Panc1 (cell line): Measurements from ENCODE around the gene TPD52L1. TPM values are rescaled to one million over a fixed set of nuclear protein-coding genes. Genes with fewer than 3 reads are reported as not detected.

ENCODE experiments used
- ATAC-seq: fragments of 200-7000 bp; cut with Tn5 transposase; 2 replicates; pipeline ENCODE4 v1.9.1; 2020; ENCODE audit warnings: mild to moderate bottlenecking, moderate library complexity
- BruUV-seq: library from RNA; stranded (reverse); fragments of 400-500 nt; replicated peaks from 2 replicates; lab custom pipeline; 2021; lab: Mats Ljungman, UMichigan
- CTCF ChIA-PET: fragments of 300-600 bp; sonication (Branson Sonifier 250); formaldehyde crosslinking; loops from one replicate; lab custom pipeline; 2022; ENCODE audit warnings: antibody characterized with exemption; lab: Charles Lee
- POLR2A ChIA-PET: fragments of 300-600 bp; sonication (Branson Sonifier 250); formaldehyde crosslinking; loops from one replicate; lab custom pipeline; 2022; ENCODE audit warnings: antibody characterized with exemption; lab: Charles Lee
- DNase-seq: peaks from one replicate; pipeline ENCODE4 v3.0.0-alpha.2; 2010; ENCODE audit warnings: low read depth, low spot score
- H3K27ac ChIP-seq: 2 replicates; pipeline ENCODE4 v1.5.1; 2011; ENCODE audit warnings: mild to moderate bottlenecking, low read length, inconsistent platforms
- H3K27me3 ChIP-seq: fragments of 200-500 bp; sonication (Bioruptor generic); 2 replicates; pipeline ENCODE4 v1.6.0; 2014; ENCODE audit warnings: low read length, inconsistent platforms; ENCODE audit not compliant: control insufficient read depth, insufficient read depth
- H3K36me3 ChIP-seq: fragments of 200-500 bp; sonication (Bioruptor generic); 2 replicates; pipeline ENCODE4 v1.5.1; 2014; ENCODE audit warnings: inconsistent platforms, mild to moderate bottlenecking, low read length, moderate library complexity; ENCODE audit not compliant: control insufficient read depth, insufficient read depth
- H3K4me1 ChIP-seq: 2 replicates; pipeline ENCODE4 v1.5.1; 2011; ENCODE audit warnings: inconsistent platforms, mild to moderate bottlenecking, low read length, moderate library complexity; ENCODE audit not compliant: control insufficient read depth, insufficient read depth
- H3K4me3 ChIP-seq, 2 experiments: 2 replicates each; pipeline ENCODE4 v1.5.1; 2011 to 2012; ENCODE audit warnings: low read depth in 2 of 2, low read length in 2 of 2, mild to moderate bottlenecking in 2 of 2, inconsistent platforms in 1 of 2, moderate library complexity in 1 of 2
- H3K9me3 ChIP-seq: fragments of 200-500 bp; sonication (Bioruptor generic); 2 replicates; pipeline ENCODE4 v1.5.1; 2014; ENCODE audit warnings: low read depth, mild to moderate bottlenecking, inconsistent platforms, low read length, moderate library complexity; ENCODE audit not compliant: control insufficient read depth, insufficient read depth
- CTCF ChIP-seq: fragments of 450-650 bp; IDR thresholded peaks from 2 replicates; pipeline ENCODE4 v1.5.1; 2017; ENCODE audit warnings: mild to moderate bottlenecking
- POLR2AphosphoS5 ChIP-seq: IDR thresholded peaks from 2 replicates; pipeline ENCODE4 v1.6.1; 2012; ENCODE audit warnings: mild to moderate bottlenecking, low read depth, low read length, moderate library complexity
- REST ChIP-seq, 2 experiments: IDR thresholded peaks; 2 replicates each; pipeline ENCODE4 v1.6.1; 2011 to 2012; ENCODE audit warnings: low read depth in 2 of 2, control low read depth in 1 of 2, low read length in 1 of 2, mild to moderate bottlenecking in 1 of 2, moderate library complexity in 1 of 2; ENCODE audit not compliant: insufficient read depth in 1 of 2
- SIN3A ChIP-seq: IDR thresholded peaks from 2 replicates; pipeline ENCODE4 v1.6.1; 2012; ENCODE audit warnings: low read depth, mild to moderate bottlenecking, low read length, moderate library complexity, borderline replicate concordance; ENCODE audit not compliant: insufficient read depth
- TCF7L2 ChIP-seq: IDR thresholded peaks from 2 replicates; pipeline ENCODE4 v1.6.1; 2011; ENCODE audit warnings: mild to moderate bottlenecking, low read depth, low read length, inconsistent platforms
- in situ Hi-C: cut with HindIII; loops from 2 replicates; pipeline ENCODE4 v1.10.0; 2016; ENCODE audit warnings: low sequenced_read_pairs, low pct_unique_long_range_greater_than_20kb
- intact Hi-C: fragments of 100-400 bp; cut with micrococcal nuclease; formaldehyde crosslinking; loops from one replicate; pipeline ENCODE4 v1.10.0; 2022; ENCODE audit not compliant: unreplicated experiment
- total RNA-seq: library from RNA; stranded (reverse); gene quantifications from one replicate; pipeline ENCODE4 v1.2.1, GENCODE V29; 2021; ENCODE audit not compliant: unreplicated experiment

Gene TPD52L1
- total RNA-seq, 1 experiment from 2014 or later, result 2.9 TPM

- POLR2A ChIA-PET, result interaction anchor here (0.6 to 0.7 kb wide), 2 partner anchors 159 to 423 kb away, joined by 3 to 15 read pairs; no protein-coding TSS in a partner anchor
- no peak for TF ChIP-seq TCF7L2
- Histone ChIP-seq H3K4me1 (no peaks in the 10 kb centered on the region), H3K27ac (no peak overlapping the region), H3K9me3 (no peaks in the 10 kb centered on the region), H3K36me3 (no peaks in the 10 kb centered on the region), H3K27me3 (peaks cover 12% of the 10 kb centered on the region; the same call in 1 of the 2 replicates), H3K4me3 (no peak overlapping the region)
- BruUV-seq, result no TSS peak
- in situ Hi-C loops (no loop called here), intact Hi-C loops (no loop called here)
- DNase-seq, result no peak
- ATAC-seq, result no peak
- CTCF ChIA-PET, result no interaction called here
Measured at GRCh38 chr6:125222531-125223455, 69.2 kb downstream of the TPD52L1 start.

- in situ Hi-C loops (no loop called here), intact Hi-C loops (no loop called here)
- ChIA-PET CTCF (no interaction called here), POLR2A (no interaction called here)
- Histone ChIP-seq H3K27ac (no peak overlapping the region), H3K9me3 (no peaks in the 10 kb centered on the region), H3K27me3 (peaks cover 10% of the 10 kb centered on the region; the same call in 1 of the 2 replicates), H3K4me3 (no peak overlapping the region), H3K36me3 (no peaks in the 10 kb centered on the region), H3K4me1 (no peaks in the 10 kb centered on the region)
- ATAC-seq, result no peak
- DNase-seq, result no peak
- no TSS peak for BruUV-seq
- no peak for TF ChIP-seq REST (IDR thresholded peaks at IDR 0.05; ENCODE audit: insufficient read depth in 1 of 2, low read depth in 2 of 2, low read length in 1 of 2)
- no peak for TF ChIP-seq CTCF
- no peak for TF ChIP-seq POLR2AphosphoS5
- no peak for TF ChIP-seq SIN3A
- TF ChIP-seq TCF7L2, result no peak
Measured at GRCh38 chr6:125224231-125224861, 70.8 kb downstream of the TPD52L1 start.
